NCI-H2081 treated with DMSO at 0.1 percent for 48 hours (cell line): ENCODE data around the gene PHEX.

Source experiments
- DNase-seq: peaks from one replicate; lab custom pipeline; 2025; lab: John Stamatoyannopoulos, UW

Gene PHEX

DNA sequence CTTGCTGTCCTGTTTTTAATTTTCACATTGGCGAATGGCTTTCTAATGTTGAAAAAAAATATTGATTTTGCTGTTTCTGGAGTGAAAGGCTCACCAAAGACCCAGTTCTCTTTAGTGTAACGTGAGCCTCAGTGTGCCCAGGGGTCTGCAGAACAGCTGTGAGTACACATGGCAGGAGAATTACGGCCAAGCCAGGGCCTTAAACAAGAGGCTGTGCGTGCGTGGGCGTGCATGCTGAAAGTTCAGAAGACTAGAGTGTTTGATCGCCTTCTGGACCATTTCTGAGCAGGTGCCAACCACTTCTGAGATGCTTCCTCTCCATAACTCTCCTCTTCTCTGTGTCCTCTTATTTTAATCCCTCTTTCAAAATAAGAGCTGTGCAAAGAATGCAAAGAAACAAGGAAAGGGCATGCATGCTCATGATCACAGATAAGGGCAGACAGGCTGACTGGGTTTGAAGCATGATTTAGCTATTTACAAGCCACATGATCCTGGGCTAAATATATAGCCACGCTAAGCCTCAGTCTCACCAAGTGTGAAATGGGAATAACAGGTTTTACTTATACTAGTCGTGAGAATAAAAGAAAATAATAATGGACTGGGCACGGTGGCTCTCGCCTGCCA lies 9.9 kb downstream of the PHEX start:
- no peak for DNase-seq

GRCh38 chrX:22043872-22044271 lies 11.7 kb downstream of the PHEX start:
- no peak for DNase-seq

DNA sequence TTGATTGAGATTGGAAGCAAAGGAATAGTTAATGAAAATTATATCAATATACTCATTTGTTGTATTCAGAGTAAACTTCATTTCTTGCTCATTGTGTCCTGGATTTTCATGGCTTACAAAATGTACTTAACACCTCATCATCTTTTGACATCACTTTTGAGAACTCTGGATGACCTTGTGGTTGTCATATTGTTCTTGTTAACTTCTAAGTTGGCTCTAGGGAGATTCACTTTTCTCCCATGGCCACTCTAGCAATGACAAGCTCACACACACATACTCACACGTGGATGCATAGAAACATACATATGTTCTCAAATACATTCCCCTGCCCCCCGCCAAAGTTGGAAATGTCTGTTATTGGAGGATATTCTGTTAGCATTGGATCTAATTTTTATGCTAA lies 15.3 kb downstream of the PHEX start:
- no peak for DNase-seq

DNA sequence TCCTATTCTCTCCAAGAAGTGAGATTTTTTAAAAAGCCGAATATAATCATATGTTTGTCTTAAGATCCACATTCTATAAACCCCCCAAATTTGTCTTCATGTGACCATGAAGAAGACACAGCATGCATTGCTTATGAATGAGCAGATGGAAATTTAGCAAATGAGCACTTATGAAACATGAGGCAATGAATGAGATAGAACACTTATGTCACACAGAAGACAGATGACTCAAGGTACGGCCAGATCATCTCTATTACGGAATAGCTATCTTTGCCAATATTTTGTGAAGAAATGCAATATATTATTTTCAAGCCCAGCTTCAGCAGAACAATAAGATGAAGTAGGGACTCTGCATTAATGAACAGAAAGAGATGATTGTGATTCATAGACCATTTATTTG lies 21.4 kb downstream of the PHEX start:
- DNase-seq = no peak

- no peak for DNase-seq
Observed at GRCh38 chrX:22056235-22056634, 24.1 kb downstream of the PHEX start.

DNA sequence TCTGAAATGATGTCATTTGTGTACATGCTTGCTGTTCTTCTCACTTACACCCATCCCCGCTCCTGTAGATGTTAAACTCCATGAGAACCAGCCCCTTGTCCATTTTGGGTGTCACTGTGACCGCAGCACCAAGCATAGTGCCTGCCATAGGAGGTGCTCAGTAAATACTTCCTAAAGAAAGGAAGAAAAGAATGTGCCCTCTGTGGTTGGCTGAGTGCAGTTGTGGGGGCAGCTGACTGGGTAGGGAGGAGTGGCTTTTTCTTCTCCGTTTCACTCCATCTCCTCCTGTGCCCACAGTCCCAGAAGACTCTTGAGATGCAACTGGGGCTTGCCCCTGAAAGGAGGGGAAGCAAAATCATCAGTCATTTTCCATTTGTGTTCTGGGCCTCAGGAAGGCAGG lies 25.5 kb downstream of the PHEX start:
- DNase-seq = no peak

- DNase-seq = no peak
Observed at GRCh38 chrX:22059775-22060174, 27.6 kb downstream of the PHEX start.

GRCh38 chrX:22060415-22061280 lies 28.5 kb downstream of the PHEX start:
- no peak for DNase-seq

- DNase-seq = no peak
Observed at GRCh38 chrX:22063284-22063683, 31.2 kb downstream of the PHEX start.

DNA sequence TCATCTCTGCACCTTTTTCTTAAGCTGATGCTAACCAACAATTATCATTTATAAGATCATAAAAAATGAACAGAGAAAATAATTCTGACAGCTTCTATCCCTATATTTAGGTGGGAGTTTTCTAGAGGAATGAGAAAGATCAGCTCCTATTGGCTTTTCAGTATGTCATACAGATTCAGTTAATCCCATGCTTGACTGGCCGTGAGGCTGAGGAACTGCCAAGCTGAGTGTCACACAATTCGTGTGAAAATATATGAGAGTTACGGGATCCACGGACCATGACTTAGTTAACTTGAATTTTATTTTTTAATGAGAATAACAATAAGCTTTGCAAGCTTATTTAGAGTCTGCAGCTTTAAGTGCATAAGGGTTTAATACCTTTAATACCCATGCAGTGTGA lies 37.5 kb downstream of the PHEX start:
- no peak for DNase-seq

DNA sequence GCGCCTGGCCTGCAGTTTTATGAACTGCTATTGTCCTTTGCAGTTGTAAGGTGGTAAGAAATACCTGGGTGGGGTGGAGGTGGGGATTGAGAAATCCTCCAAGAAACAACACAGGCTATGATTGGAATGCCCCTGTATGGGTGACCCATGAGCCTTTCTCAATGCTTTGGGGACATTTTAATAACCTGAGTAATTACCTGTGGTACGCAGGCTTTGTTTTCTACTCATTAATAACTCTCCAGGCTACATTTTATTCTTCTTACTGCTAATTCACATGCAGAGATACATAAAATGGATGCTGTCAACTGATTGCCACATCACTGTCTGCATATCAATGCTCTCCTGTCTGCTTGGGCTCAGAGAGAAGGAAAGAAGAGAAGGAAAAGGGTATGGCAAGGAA lies 41.8 kb downstream of the PHEX start:
- no peak for DNase-seq

GRCh38 chrX:22078117-22078516 lies 46.0 kb downstream of the PHEX start:
- DNase-seq = no peak

DNA sequence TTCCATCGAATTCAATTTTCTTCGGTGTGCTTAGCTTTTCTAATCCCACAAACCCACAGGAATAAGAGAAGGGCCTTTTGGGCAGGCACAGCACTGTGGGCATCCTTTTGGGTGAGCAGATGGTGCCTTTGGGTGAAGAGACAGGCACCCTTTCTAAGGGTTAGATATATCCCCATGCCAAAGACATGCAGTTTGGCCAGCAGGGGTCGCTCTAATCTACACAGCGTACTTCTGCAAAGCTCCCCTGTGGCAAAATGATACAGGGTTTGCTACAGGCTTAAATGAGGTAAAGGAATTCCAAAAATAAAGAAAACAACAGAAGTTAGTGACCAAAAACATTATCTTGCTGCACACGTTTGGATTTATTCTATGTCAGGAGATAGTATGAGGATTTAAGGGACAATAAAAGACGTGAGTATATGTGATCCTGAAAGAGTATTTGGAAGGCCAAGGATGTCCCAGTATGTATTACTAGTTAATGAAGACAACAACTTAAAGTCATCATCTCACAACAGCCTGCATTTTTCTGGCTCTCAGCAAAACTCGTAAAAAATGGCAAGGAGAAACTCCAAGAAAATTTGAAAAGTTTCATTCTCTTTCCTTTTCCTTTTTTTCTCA lies 49.5 kb downstream of the PHEX start:
- DNase-seq = no peak

- no peak for DNase-seq
Observed at GRCh38 chrX:22086003-22086402, 53.9 kb downstream of the PHEX start.

DNA sequence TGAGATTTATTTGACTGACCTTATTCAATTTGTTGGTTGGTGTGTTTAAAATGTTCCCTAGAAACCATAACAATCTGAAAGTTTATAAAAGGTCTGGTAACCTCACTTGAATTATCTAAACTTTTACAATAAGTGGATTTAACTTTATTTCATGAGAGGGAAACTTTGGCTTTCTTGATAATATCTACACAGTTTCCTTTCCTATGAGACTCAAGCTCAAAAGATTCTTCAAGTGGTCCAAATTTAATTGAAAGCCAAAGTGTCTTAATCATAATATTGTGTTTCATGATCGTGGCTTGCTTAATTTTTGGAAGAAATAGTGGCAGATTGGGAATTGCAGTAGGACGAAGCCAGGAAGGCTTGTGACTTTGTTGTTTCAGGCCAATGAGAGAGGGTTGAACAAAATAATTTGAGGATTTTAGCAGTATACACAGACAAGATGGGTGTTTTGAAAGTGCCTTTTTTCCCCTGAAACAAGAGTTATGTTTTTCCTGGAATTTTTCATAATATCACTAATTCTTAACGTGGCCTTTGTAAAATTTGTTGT lies 55.0 kb downstream of the PHEX start:
- no peak for DNase-seq

- DNase-seq = no peak
Observed at GRCh38 chrX:22088326-22088725, 56.2 kb downstream of the PHEX start.

DNA sequence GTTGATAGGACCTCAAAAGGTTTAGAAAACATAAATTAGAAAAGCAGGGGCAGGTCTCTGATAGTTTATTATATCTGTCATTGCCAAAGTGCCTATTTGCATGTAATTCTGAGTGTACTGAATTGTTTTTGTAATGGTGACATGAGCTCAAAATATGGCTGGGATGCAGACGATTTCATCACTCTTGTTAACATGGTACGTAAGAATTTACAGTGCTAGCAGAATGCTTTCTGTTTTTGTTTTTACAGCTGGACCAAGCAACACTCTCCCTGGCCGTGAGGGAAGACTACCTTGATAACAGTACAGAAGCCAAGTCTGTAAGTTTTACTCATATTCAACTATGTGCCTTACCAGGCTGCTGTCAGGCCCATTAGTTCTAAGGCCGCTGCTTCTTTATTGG lies 58.1 kb downstream of the PHEX start:
- DNase-seq = no peak

DNA sequence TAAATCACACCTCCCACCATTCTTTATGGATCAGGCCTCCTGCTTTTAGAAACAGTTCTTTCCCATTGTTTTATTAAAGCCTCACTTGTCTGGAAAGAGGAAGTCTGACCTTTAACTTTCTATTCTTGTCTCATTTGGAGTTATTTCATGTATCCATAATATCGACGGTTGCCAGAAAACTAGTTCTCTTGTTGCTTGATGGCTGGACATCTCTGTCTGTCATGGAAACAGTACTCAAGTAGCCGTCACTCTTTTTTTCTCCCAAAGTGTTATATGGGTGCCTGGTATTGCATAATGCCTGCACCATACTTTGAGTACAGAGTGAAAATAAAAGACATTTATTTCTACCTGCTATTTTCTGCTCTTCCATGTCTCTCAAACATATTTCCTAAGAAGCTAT lies 61.4 kb downstream of the PHEX start:
- no peak for DNase-seq

DNA sequence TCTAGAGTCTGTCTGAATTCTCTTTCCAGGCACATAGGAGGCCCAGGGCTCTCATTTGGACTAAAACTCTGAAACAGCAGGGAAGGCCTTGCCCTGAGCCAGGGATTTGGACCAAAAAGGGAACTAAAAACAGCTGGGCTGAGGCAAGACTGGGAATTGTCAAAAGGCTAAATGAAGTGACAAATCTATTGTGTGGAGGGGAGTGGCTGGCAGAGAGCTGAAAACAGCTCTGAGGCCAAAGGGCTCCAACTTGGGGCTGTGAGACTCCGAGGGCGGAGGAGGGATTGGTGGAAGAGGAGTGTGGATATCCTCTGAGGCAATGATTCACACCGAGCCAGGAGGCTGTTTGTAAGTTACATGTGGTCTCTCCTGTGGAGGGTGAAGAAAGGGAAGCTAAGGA lies 63.2 kb downstream of the PHEX start:
- DNase-seq = no peak

DNA sequence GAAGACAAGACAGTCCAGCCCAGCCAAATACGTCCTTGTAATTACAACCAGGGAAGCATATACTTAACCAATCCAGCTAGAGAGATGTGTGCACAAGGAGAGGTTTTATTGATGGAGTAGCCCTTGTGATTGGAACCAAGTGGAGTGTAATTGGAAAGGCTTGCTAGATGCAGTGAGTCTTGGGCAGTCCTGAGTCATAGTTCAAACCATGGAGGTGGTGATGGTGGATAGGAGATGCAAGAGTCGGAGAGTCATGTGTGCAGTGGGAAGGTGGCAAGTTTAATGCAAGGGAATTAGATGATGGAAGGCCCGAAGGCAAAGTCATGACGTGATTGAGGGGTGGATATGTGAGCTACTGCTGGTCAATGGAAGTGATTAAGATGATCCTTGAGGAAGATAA lies 63.7 kb downstream of the PHEX start:
- no peak for DNase-seq

- DNase-seq = no peak
Observed at GRCh38 chrX:22097012-22097694, 65.0 kb downstream of the PHEX start.

DNA sequence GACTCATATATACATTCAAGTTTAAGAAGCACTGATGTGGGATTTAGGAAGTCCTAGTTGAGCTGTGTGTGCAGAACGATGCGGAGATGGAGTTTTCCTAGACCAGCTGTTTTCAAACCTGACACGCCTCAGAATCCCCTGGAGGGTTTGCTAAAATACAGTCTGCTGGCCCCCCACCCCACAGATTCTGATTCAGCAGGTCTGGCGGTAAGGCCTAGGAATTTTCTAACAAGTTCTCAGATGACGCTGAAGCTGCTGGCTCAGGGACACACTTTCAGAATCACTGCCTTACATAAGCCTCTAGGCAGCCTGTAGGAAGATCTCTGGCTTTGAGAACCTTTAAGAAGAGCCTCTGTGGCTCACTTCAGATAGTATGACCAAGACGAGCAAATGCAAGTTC lies 73.1 kb downstream of the PHEX start:
- no peak for DNase-seq
